K562 (cell line): ENCODE measurements around the gene GRIA3.

Source experiments
- CTCF ChIP-seq, 3 experiments: IDR thresholded peaks in 2 of 3; conservative IDR thresholded peaks in 1 of 3; 2 replicates each; pipeline ENCODE4 v1.5.1; 2011 to 2012; ENCODE audit warnings: low read length in 3 of 3, mild to moderate bottlenecking in 3 of 3, control low read depth in 2 of 3, improper control_type of control experiment in 1 of 3, inconsistent platforms in 1 of 3, low read depth in 1 of 3, mixed read lengths in 1 of 3, moderate library complexity in 1 of 3; ENCODE audit not compliant: insufficient read depth in 2 of 3
- GABPB1 ChIP-seq: sonication (generic); formaldehyde crosslinking; IDR thresholded peaks from 2 replicates; pipeline ENCODE4 v1.8.0; 2022; ENCODE audit warnings: mild to moderate bottlenecking, missing genetic modification reagents
- NFE2 ChIP-seq: IDR thresholded peaks from 2 replicates; pipeline ENCODE4 v1.6.1; 2014; ENCODE audit warnings: antibody characterized with exemption, low read depth
- POLR2A ChIP-seq: fragments of 450-650 bp; conservative IDR thresholded peaks from 2 replicates; pipeline ENCODE4 v1.6.1; 2016
- SMARCE1 ChIP-seq: fragments of 450-650 bp; IDR thresholded peaks from 2 replicates; pipeline ENCODE4 v1.7.1; 2016; ENCODE audit warnings: mild to moderate bottlenecking
- THAP7 ChIP-seq: fragments of 250-450 bp; sonication (Bioruptor Pico); IDR thresholded peaks from 2 replicates; pipeline ENCODE4 v1.5.0; 2021
- THRA ChIP-seq: fragments of 450-650 bp; IDR thresholded peaks from 2 replicates; pipeline ENCODE4 v1.6.1; 2017; ENCODE audit warnings: mild to moderate bottlenecking, moderate library complexity
- ZBTB1 ChIP-seq: sonication (generic); formaldehyde crosslinking; IDR thresholded peaks from 2 replicates; pipeline ENCODE4 v1.8.1; 2023; ENCODE audit warnings: missing genetic modification reagents, low read depth, mild to moderate bottlenecking, borderline replicate concordance
- ZBTB43 ChIP-seq: sonication (generic); formaldehyde crosslinking; IDR thresholded peaks from 2 replicates; pipeline ENCODE4 v1.8.0; 2023; ENCODE audit warnings: mild to moderate bottlenecking, missing genetic modification reagents
- ZNF740 ChIP-seq, 3 experiments: fragments of 200-800 bp in 1 of 3; sonication (Bioruptor generic) in 1 of 3; sonication (generic) in 1 of 3; formaldehyde crosslinking in 1 of 3; IDR thresholded peaks; 2 replicates each; pipeline versions ENCODE4 v1.6.1 to v1.8.0; 2016 to 2022; ENCODE audit warnings: mild to moderate bottlenecking in 2 of 3, missing compliant biosample characterization in 2 of 3, missing genetic modification characterization in 2 of 3, missing genetic modification reagents in 1 of 3
- TF ChIP-seq, protein P1 (sequence below), 3 experiments: fragments of 200-800 bp in 1 of 3; fragments of 250-450 bp in 1 of 3; fragments of 450-650 bp in 1 of 3; sonication (Bioruptor Pico) in 1 of 3; sonication (Bioruptor generic) in 1 of 3; formaldehyde crosslinking in 1 of 3; IDR thresholded peaks; 2 replicates each; pipeline versions ENCODE4 v1.6.1 to v1.8.0; 2016 to 2022; ENCODE audit warnings: mild to moderate bottlenecking in 2 of 3, missing genetic modification characterization in 2 of 3, missing compliant biosample characterization in 1 of 3, moderate library complexity in 1 of 3

- no peak for TF ChIP-seq THRA
- TF ChIP-seq THAP7 (CRISPR knock-in tag), result no peak
- no peak for TF ChIP-seq ZBTB43 (CRISPR knock-in tag)
- TF ChIP-seq, protein P1, sequence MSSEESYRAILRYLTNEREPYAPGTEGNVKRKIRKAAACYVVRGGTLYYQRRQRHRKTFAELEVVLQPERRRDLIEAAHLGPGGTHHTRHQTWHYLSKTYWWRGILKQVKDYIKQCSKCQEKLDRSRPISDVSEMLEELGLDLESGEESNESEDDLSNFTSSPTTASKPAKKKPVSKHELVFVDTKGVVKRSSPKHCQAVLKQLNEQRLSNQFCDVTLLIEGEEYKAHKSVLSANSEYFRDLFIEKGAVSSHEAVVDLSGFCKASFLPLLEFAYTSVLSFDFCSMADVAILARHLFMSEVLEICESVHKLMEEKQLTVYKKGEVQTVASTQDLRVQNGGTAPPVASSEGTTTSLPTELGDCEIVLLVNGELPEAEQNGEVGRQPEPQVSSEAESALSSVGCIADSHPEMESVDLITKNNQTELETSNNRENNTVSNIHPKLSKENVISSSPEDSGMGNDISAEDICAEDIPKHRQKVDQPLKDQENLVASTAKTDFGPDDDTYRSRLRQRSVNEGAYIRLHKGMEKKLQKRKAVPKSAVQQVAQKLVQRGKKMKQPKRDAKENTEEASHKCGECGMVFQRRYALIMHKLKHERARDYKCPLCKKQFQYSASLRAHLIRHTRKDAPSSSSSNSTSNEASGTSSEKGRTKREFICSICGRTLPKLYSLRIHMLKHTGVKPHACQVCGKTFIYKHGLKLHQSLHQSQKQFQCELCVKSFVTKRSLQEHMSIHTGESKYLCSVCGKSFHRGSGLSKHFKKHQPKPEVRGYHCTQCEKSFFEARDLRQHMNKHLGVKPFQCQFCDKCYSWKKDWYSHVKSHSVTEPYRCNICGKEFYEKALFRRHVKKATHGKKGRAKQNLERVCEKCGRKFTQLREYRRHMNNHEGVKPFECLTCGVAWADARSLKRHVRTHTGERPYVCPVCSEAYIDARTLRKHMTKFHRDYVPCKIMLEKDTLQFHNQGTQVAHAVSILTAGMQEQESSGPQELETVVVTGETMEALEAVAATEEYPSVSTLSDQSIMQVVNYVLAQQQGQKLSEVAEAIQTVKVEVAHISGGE (CRISPR knock-in tag; IDR thresholded peaks at IDR 0.05), result no peak
- TF ChIP-seq POLR2A, result no peak
- TF ChIP-seq CTCF (IDR thresholded peaks at IDR 0.05 in 2 of 3, conservative IDR thresholded peaks at IDR 0.05 in 1 of 3; ENCODE audit: insufficient read depth in 2 of 3, low read depth in 1 of 3, low read length in 3 of 3), result no peak
- TF ChIP-seq ZNF740 (CRISPR knock-in tag; IDR thresholded peaks at IDR 0.05), result no peak
- no peak for TF ChIP-seq ZNF740 (tag; IDR thresholded peaks at IDR 0.05)
- no peak for TF ChIP-seq SMARCE1
- TF ChIP-seq NFE2, result no peak
- no peak for TF ChIP-seq GABPB1 (CRISPR knock-in tag)
- TF ChIP-seq ZBTB1, result no peak
Measured at GRCh38 chrX:123274796-123275195, 90.7 kb downstream of the GRIA3 start.
